Common myeloid progenitor, CD34-positive (primary cell): ENCODE data around the gene CRB2.
A peak's percentile ranks its signal among the peaks of the same experiment; 100 is the strongest.

ENCODE experiments used
- CTCF ChIA-PET: fragments of 350-600 bp; sonication (Branson Sonifier 250); formaldehyde crosslinking; loops from one replicate; lab custom pipeline; 2021; ENCODE audit warnings: antibody characterized with exemption; lab: Charles Lee
- POLR2A ChIA-PET: fragments of 350-600 bp; sonication (Branson Sonifier 250); formaldehyde crosslinking; loops from one replicate; lab custom pipeline; 2021; ENCODE audit warnings: antibody characterized with exemption; lab: Charles Lee
- DNase-seq, 3 donors: peaks; one replicate each; pipeline versions ENCODE4 v3.0.0 to v3.0.0-alpha.2; 2013
- H3K27ac ChIP-seq, 2 experiments: 1 replicate in 1 of 2; 2 replicates in 1 of 2; pipeline ENCODE4 v1.7.0; 2013; ENCODE audit warnings: inconsistent platforms in 2 of 2, low read length in 2 of 2, mild to moderate bottlenecking in 2 of 2, low read depth in 1 of 2, moderate library complexity in 1 of 2; ENCODE audit not compliant: severe bottlenecking in 2 of 2, insufficient read depth in 1 of 2, poor library complexity in 1 of 2
- H3K27me3 ChIP-seq, 5 experiments: replicated peaks in 2 of 5; 1 replicate in 3 of 5; 2 replicates in 2 of 5; pipeline versions ENCODE4 v1.6.1 to v1.7.0; 2013; ENCODE audit warnings: low read length in 4 of 5, mild to moderate bottlenecking in 2 of 5, moderate library complexity in 2 of 5, inconsistent platforms in 1 of 5; ENCODE audit not compliant: insufficient read depth in 5 of 5, control insufficient read depth in 4 of 5
- H3K36me3 ChIP-seq, 4 experiments: 1 replicate in 2 of 4; 2 replicates in 2 of 4; pipeline versions ENCODE4 v1.6.1 to v1.7.0; 2013; ENCODE audit warnings: low read length in 3 of 4, control low read depth in 1 of 4, mild to moderate bottlenecking in 1 of 4; ENCODE audit not compliant: control insufficient read depth in 4 of 4, insufficient read depth in 4 of 4
- H3K4me1 ChIP-seq, 4 experiments: 1 replicate in 3 of 4; 2 replicates in 1 of 4; pipeline versions ENCODE4 v1.6.1 to v1.7.1; 2013; ENCODE audit warnings: low read length in 3 of 4, mild to moderate bottlenecking in 3 of 4, control low read depth in 1 of 4, inconsistent platforms in 1 of 4, moderate library complexity in 1 of 4; ENCODE audit not compliant: control insufficient read depth in 4 of 4, insufficient read depth in 4 of 4; ENCODE audit errors: control extremely low read depth in 1 of 4
- H3K4me3 ChIP-seq, 7 experiments: 1 replicate in 4 of 7; 2 replicates in 3 of 7; pipeline versions ENCODE4 v1.5.1 to v1.7.0; 2013; ENCODE audit warnings: mild to moderate bottlenecking in 7 of 7, low read length in 6 of 7, moderate library complexity in 6 of 7, inconsistent platforms in 2 of 7, low read depth in 2 of 7, control low read depth in 1 of 7; ENCODE audit not compliant: insufficient read depth in 4 of 7, control insufficient read depth in 1 of 7; ENCODE audit errors: extremely low read depth in 1 of 7
- H3K9me3 ChIP-seq, 5 experiments: 1 replicate in 4 of 5; 2 replicates in 1 of 5; pipeline versions ENCODE4 v1.6.1 to v1.7.1; 2013; ENCODE audit warnings: low read length in 4 of 5, mild to moderate bottlenecking in 2 of 5, inconsistent platforms in 1 of 5, low read depth in 1 of 5, moderate library complexity in 1 of 5; ENCODE audit not compliant: control insufficient read depth in 4 of 5, insufficient read depth in 2 of 5; ENCODE audit errors: control extremely low read depth in 1 of 5
- WGBS: methylation state at CpG from one replicate; pipeline ENCODE4 v1.1.5; 2013; ENCODE audit not compliant: insufficient coverage; 5-methylcytosine and 5-hydroxymethylcytosine counted together

Gene CRB2

DNA sequence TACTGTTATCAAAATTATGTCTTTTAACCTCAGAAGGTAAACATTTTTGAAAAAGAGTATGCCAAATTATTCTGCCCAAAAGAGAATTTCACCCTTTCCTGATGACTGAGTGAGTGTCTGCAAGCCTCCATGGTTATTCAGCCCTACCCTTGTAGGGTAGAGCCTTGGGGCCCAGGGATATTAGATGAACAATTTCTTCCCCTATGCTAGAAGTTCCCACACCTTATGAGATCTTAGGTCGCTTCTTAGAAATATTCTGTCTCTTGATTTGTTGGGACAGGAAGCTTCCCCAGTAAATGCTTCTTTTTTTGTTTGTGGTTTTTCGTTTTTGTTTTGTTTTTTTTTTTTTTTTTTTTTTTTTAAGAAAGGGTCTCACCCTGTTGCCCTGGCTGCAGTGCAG, 3.1 kb downstream of the CRB2 start:
- no CpG with 5 or more reads among the region's 2 CpGs for WGBS
- H3K4me3 ChIP-seq: peak overlapping the region in 1 of 7 experiments; percentile 34
- ChIA-PET POLR2A (no interaction called here), CTCF (interaction anchor here (0.9 to 4.8 kb wide), 6 partner anchors 9 to 277 kb away, joined by 3 to 17 read pairs (median 4); no protein-coding TSS in a partner anchor)
- no peaks in the 10 kb centered on the region for H3K9me3 ChIP-seq
- H3K4me1 ChIP-seq: peaks cover 0 to 30% (median 15%) of the 10 kb centered on the region in 4 experiments
- no peaks in the 10 kb centered on the region for H3K36me3 ChIP-seq
- no peak for DNase-seq
- H3K27me3 ChIP-seq: no peaks in the 10 kb centered on the region
- no peak overlapping the region for H3K27ac ChIP-seq

- Histone ChIP-seq H3K4me3 (no peak overlapping the region), H3K36me3 (no peaks in the 10 kb centered on the region), H3K27ac (peak overlapping the region in 1 of 2 experiments; percentile 14), H3K9me3 (no peaks in the 10 kb centered on the region), H3K4me1 (peaks cover 0 to 28% (median 14%) of the 10 kb centered on the region in 4 experiments), H3K27me3 (no peaks in the 10 kb centered on the region)
- WGBS: 87% methylated on average over 3 of the region's 3 CpGs
- ChIA-PET CTCF (interaction anchor here (0.9 to 4.8 kb wide), 5 partner anchors 9 to 277 kb away, joined by 3 to 17 read pairs (median 4); no protein-coding TSS in a partner anchor), POLR2A (no interaction called here)
- DNase-seq: no peak
These were observed 3.5 kb downstream of the CRB2 start for GRCh38 chr9:123359546-123359945.

DNA sequence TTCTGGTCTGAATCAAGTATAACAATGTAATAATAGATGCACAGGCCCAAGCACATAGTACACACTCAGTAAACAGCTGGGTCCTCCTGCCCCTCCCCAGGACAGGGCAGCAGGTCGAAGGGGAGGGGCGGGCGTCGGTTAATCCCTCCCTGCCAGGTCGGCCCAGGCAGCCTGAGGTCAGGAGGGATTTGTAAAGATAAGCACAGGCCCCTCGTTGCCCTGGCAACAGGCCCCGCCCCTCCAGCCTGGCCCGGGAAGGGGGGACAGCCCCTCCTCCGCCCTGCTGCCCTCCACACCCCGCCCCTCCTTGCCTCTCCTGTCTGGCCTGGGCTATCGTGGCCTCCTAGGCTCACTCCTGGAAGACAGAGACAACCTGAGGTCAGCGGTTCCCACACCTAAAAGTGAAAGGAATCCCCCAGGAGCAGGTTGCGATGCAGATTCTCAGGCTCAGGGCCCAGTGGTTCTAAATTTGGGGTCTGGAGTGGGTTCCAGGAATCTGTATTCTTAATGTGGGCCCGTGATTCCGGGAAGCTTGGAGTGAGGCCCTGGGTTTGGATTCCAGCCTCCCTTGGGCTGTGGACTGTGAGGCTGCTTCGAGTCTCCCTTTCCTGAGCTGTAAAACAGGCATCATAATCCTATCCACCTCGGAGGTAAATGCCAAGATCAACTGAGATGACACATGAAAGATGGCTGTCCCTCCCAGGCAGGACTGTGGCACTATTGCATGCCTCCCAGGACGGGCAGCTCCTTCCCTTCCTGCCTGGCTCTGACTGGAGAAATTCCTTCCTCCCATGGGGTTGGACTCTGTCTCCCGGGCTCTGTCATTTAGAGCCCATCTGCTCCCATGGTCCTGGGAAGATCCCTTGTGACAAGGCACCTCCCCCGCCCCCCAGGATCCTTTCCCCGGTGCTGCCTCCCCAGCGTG, 4.4 kb downstream of the CRB2 start:
- Histone ChIP-seq H3K9me3 (no peaks in the 10 kb centered on the region), H3K27ac (peak overlapping the region in 1 of 2 experiments; percentile 14), H3K36me3 (no peaks in the 10 kb centered on the region), H3K4me3 (peak overlapping the region in 3 of 7 experiments; percentile 11 to 31 (median 24)), H3K4me1 (peaks cover 0 to 28% (median 14%) of the 10 kb centered on the region in 4 experiments), H3K27me3 (no peaks in the 10 kb centered on the region)
- 50% methylated on average over 11 of the region's 22 CpGs for WGBS
- POLR2A ChIA-PET: no interaction called here
- DNase-seq: peak; percentile 77 to 90 (median 87)
- CTCF ChIA-PET: interaction anchor here (0.9 to 4.8 kb wide), 6 partner anchors 10 to 278 kb away, joined by 3 to 17 read pairs (median 4); no protein-coding TSS in a partner anchor

- Histone ChIP-seq H3K4me1 (peaks cover 0 to 28% (median 14%) of the 10 kb centered on the region in 4 experiments), H3K27ac (no peak overlapping the region), H3K27me3 (peaks cover 0 to 6% (median 0%) of the 10 kb centered on the region in 5 experiments), H3K36me3 (no peaks in the 10 kb centered on the region), H3K9me3 (no peaks in the 10 kb centered on the region), H3K4me3 (no peak overlapping the region)
- WGBS: 100% methylated on average over 5 of the region's 10 CpGs
- no peak for DNase-seq
- ChIA-PET POLR2A (interaction anchor here (0.6 kb wide), 1 partner anchor 1965 kb away, joined by 4 read pairs; no protein-coding TSS in a partner anchor), CTCF (interaction anchor here (1.2 to 4.8 kb wide), 3 partner anchors 11 to 24 kb away, joined by 4 to 17 read pairs (median 11); no protein-coding TSS in a partner anchor)
These were observed 5.2 kb downstream of the CRB2 start for GRCh38 chr9:123361086-123361730.

- no peaks in the 10 kb centered on the region for H3K36me3 ChIP-seq
- POLR2A ChIA-PET: interaction anchor here (0.6 kb wide), 1 partner anchor 1964 kb away, joined by 4 read pairs; no protein-coding TSS in a partner anchor
- H3K4me1 ChIP-seq: peaks cover 0 to 28% (median 14%) of the 10 kb centered on the region in 4 experiments
- H3K4me3 ChIP-seq: no peak overlapping the region
- CTCF ChIA-PET: interaction anchor here (4.8 kb wide), 1 partner anchor 11 kb away, joined by 17 read pairs; no protein-coding TSS in a partner anchor
- no peak for DNase-seq
- 77% methylated on average over 9 of the region's 11 CpGs for WGBS
- no peak overlapping the region for H3K27ac ChIP-seq
- H3K9me3 ChIP-seq: no peaks in the 10 kb centered on the region
- H3K27me3 ChIP-seq: peaks cover 0 to 8% (median 0%) of the 10 kb centered on the region in 5 experiments
These were observed 5.9 kb downstream of the CRB2 start for GRCh38 chr9:123361731-123362510.

- no peak overlapping the region for H3K4me3 ChIP-seq
- ChIA-PET CTCF (interaction anchor here (2.3 to 4.8 kb wide), 2 partner anchors 12 to 22 kb away, joined by 7 to 17 read pairs; no protein-coding TSS in a partner anchor), POLR2A (no interaction called here)
- DNase-seq: no peak
- H3K4me1 ChIP-seq: peaks cover 0 to 28% (median 14%) of the 10 kb centered on the region in 4 experiments
- 87% methylated on average over 21 of the region's 23 CpGs for WGBS
- H3K9me3 ChIP-seq: no peaks in the 10 kb centered on the region
- H3K36me3 ChIP-seq: no peaks in the 10 kb centered on the region
- peaks cover 0 to 8% (median 0%) of the 10 kb centered on the region in 5 experiments for H3K27me3 ChIP-seq
- H3K27ac ChIP-seq: no peak overlapping the region
These were observed 6.9 kb downstream of the CRB2 start for GRCh38 chr9:123362856-123363255.
